HG03469 (cell line): ENCODE data around the gene IL18R1.
"Not testable (repeated sequence)": the region's sequence is repeated elsewhere in the genome, so short reads cannot be mapped to it uniquely, and the experiment has no call there.

Experiments
- ATAC-seq: cut with Tn5 transposase; IDR thresholded peaks from one replicate; pipeline ENCODE4 v1.9.1; 2021; ENCODE audit warnings: mild to moderate bottlenecking, moderate library complexity, moderate number of reproducible peaks; ENCODE audit not compliant: unreplicated experiment

The IL18R1 gene, protein sequence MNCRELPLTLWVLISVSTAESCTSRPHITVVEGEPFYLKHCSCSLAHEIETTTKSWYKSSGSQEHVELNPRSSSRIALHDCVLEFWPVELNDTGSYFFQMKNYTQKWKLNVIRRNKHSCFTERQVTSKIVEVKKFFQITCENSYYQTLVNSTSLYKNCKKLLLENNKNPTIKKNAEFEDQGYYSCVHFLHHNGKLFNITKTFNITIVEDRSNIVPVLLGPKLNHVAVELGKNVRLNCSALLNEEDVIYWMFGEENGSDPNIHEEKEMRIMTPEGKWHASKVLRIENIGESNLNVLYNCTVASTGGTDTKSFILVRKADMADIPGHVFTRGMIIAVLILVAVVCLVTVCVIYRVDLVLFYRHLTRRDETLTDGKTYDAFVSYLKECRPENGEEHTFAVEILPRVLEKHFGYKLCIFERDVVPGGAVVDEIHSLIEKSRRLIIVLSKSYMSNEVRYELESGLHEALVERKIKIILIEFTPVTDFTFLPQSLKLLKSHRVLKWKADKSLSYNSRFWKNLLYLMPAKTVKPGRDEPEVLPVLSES

DNA sequence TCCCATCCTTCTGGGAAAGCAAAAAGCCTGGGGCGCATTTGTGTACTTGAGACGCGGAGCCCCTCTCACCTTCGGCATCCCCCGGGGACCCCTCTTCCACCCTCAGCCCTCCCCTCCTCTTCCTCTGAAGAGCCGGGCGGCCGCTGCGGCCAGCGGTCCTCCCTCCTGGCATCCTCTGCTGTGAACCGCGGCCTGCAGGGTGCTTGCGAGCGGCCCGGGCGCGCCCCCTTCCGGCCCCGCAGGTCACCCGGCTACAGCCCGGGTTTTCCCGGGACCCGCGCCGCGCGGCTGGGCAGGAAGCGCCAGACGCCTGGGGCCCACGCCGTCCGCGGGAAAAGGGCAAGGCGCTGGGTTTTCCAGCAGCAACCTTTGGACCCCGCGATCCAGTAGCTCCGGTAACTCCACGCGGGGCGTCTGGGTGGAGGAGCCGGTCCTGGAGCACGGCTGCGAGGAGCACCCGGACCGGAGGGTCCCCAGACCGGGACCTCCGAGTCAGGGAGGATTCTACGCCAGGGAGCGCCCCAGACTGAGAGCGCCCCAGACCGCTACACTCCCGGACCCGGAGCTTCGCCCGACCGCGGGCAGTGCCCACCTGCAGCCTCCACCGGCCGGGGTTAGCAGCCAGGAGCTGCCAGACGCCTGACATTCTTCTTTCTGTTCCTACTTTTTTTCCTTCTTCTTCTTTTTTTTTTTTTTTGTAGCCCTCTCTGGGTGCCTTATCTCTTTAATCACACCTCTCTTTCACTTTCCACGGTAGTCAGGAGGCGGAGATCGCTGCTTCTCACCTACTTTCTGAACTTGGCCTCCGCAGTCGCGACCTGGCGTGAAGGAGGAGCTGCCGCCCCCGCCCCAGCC lies at the start of gene IL18R1:
TSS of gene IL18R1 (plus strand) at position 271 of the 855 bp plus-strand sequence. CDS start 6,865 bp downstream, outside the sequence.
- peak; percentile 83 for ATAC-seq

DNA sequence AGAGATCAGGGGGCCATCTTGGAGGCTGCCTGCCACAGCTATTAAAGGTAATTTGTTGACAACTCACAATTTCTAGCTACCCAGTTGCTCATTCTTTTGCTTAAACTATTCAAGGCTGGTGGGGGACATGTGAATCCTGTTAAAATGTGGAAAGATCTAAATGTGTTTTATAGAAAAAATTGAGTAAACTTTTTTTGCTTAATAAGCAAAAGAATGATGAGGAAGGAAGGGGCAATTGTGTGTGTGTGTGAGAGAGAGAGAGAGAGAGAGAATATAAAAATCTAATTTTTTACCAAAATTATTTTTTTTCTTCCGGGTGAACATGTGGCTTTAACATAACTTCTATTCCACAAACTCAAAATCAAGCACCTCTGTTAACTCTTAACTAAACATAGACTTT lies 49.5 kb upstream of the IL18R1 start:
- ATAC-seq, result no peak

GRCh38 chr2:102310964-102311640 lies 44.5 kb upstream of the IL18R1 start, which contains the start of gene IL1RL1:
IL1RL1 (plus strand) TSS chr2:102311563; CDS start chr2:102338265, 26,702 bp downstream.
- no peak for ATAC-seq

DNA sequence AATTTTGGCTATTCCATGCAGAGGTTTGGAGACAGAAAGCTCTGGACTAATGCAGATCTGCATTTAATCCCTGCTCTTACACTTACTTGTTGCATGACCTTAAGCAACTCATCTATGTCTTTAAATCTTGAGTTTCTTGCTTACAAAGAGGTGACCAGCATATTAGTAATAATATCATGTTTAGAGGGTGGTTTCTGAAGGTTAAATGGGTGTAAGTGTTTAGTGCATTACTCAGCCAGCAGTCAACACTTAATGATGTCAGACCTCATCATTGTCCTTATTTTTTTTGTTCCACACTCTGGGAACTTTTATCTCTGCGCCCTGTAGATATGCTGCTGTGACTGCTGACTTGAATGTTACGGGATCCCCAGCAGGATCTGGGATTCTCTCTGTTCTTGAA lies 42.6 kb upstream of the IL18R1 start:
- no peak for ATAC-seq

- ATAC-seq, result no peak
Measured at GRCh38 chr2:102313471-102313870, 42.1 kb upstream of the IL18R1 start.

GRCh38 chr2:102313950-102314349 lies 41.6 kb upstream of the IL18R1 start:
- ATAC-seq, result no peak

DNA sequence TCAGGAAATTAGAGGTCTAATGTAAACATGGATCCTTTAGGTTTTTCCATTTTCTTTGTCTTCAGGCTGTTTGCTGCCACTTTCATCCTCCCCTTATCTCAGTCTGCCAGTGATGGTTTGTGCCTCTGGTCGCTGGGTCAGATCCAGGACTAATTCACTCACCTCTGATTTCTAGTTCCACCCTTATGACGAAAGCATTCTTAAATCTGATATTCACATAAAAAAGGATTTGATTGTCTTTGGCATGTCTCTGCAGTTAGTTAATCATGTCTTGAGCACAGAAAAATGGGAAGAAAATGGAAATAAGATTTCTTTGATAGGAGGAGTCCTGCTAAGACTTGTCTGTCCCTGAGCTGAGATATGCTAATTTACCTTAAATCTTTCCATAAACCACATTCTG lies 39.7 kb upstream of the IL18R1 start:
- ATAC-seq, result no peak

- ATAC-seq, result no peak
Measured at GRCh38 chr2:102317715-102318114, 37.9 kb upstream of the IL18R1 start.

GRCh38 chr2:102318437-102318836 lies 37.2 kb upstream of the IL18R1 start:
- ATAC-seq, result no peak

DNA sequence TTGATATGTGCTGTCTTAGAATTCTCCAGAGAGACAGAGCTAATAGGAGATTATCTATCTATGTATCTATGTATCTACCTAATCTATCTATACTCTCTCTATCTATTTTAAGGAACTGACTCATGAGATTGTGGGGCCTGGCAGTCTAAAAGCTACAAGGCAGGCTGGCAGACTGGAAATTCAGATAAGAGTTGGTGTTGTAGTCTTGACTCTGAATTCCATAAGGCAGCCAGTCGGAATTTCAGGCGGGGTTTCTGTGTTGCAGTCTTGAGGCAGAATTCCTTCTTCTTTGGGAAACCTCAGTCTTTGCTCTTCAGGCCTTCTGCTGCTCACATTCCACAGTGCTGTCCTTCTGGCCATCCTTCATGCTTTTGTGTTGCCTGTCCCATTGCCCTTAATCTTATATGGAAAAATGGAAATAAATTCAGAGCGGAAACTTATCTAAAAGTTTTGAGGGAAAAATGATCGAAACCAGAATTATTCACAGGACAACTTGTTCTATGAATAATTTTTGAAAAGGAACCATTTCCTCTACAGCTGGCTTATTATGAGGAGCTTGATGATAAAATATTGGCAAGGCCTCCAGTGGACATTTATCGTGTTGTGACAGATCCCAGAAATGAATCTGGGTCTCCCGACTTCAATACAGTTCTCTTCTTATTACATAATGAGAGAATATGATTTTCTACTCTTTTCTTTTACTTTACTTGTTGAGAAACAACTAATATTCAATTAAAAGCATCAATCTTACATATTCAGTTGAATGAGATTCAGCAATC lies 33.5 kb upstream of the IL18R1 start:
- ATAC-seq, result no peak

- not testable (repeated sequence) for ATAC-seq
Measured at GRCh38 chr2:102324914-102325313, 30.7 kb upstream of the IL18R1 start.

GRCh38 chr2:102331311-102331980 lies 24.1 kb upstream of the IL18R1 start:
- ATAC-seq, result no peak

DNA sequence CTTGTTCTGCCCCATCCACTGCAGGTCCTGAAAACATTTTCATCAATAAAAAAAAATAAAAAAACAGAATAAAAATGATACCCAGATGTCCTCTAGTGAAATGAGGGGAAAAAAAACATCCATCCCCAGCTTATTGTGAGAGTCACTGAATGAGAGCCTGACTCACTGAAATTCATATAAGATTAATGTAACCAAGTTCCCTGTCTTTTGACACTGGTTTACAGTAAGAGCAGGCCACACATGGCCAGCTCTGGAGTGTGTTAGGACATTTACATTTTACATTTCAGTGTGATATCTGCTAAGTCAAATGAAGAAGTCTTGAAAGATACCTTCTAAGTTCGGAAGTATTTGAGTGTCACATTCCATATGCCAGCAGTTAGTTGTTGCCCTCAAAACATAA lies 21.1 kb upstream of the IL18R1 start:
- no peak for ATAC-seq

DNA sequence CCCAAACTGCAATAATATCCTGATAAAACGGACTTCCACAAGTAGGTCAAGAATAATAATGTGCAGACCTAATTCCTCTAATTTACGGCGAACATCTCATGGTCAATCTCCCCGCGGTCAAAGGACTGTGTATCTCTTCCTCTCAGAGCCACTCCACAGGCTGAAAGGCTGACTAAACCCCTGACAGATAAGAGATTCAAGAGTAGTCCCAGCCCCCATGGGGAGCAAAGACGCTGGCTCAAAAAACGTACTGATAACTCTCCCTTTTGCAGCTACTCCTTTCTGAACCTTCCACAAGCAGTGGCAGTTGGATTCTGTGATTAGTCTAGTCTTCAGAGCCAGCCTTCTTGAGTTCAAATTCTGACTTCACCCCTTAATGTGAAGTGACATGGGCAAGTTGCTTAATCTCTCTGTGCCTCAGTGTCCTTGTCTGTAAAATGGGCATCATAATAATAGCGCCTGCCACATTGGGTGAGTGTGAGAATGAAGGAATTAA lies 19.7 kb upstream of the IL18R1 start:
- ATAC-seq, result no peak

GRCh38 chr2:102336502-102336945 lies 19.1 kb upstream of the IL18R1 start:
- no peak for ATAC-seq

- ATAC-seq, result no peak
Measured at GRCh38 chr2:102337012-102337411, 18.6 kb upstream of the IL18R1 start.

GRCh38 chr2:102337481-102338386 lies 17.9 kb upstream of the IL18R1 start:
- no peak for ATAC-seq

DNA sequence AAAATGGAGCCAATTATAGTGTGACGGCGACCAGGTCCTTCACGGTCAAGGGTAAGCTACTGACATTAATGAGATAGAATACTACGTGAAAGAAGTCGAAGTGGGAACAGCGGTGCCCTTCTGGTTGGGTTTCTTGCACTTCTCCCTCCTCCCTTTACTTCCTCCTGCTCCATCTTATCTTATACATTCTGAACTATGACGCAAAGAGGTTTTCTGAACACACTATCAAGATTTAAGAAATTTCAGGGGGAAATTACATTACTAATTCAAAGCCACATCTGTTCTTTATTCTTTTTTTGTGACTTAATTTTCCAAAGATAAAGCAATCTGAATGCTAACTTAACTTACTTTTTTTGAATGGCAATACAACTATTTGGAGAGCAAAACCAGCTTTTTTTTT lies 14.8 kb upstream of the IL18R1 start:
- ATAC-seq, result no peak
